Lower lobe of right lung (tissue), 2 donors: ENCODE measurements around the gene RANBP10. TPM values are rescaled to one million over a fixed set of nuclear protein-coding genes. Genes with fewer than 3 reads are reported as not detected.

ENCODE experiments used
- ATAC-seq, 2 donors: fragments of 200-7000 bp; cut with Tn5 transposase; one replicate each; pipeline ENCODE4 v1.9.1; 2020 to 2022; ENCODE audit warnings: mild to moderate bottlenecking in 2 of 2, moderate library complexity in 2 of 2
- DNase-seq: peaks from one replicate; pipeline ENCODE4 v3.0.0-alpha.2; 2020
- H3K27ac ChIP-seq: fragments of 200-600 bp; one replicate; pipeline ENCODE4 v1.8.0; 2022
- H3K27me3 ChIP-seq: fragments of 200-600 bp; one replicate; pipeline ENCODE4 v1.8.0; 2022; ENCODE audit warnings: low read depth
- H3K36me3 ChIP-seq: fragments of 200-600 bp; one replicate; pipeline ENCODE4 v1.8.0; 2022; ENCODE audit warnings: mild to moderate bottlenecking
- H3K4me1 ChIP-seq: fragments of 200-600 bp; one replicate; pipeline ENCODE4 v1.8.0; 2022
- H3K4me3 ChIP-seq: fragments of 200-600 bp; one replicate; pipeline ENCODE4 v1.8.0; 2022; ENCODE audit warnings: mild to moderate bottlenecking
- H3K9me3 ChIP-seq: fragments of 200-600 bp; one replicate; pipeline ENCODE4 v1.8.0; 2022
- CTCF ChIP-seq: fragments of 200-600 bp; IDR thresholded peaks from one replicate; pipeline ENCODE4 v1.8.0; 2022; ENCODE audit warnings: antibody characterized with exemption, mild to moderate bottlenecking
- intact Hi-C: fragments of 100-400 bp; cut with DNase I; formaldehyde crosslinking; loops from one replicate; pipeline ENCODE4 v1.11.0; 2022
- total RNA-seq: library from RNA; stranded (reverse); fragmentation: NEBNext Ultra II Directional; extraction: Animal tissue kit (Norgen Biotek cat#: 25700); gene quantifications from one replicate; pipeline ENCODE4 v1.2.1, GENCODE V29; 2021
- donor health status: DM: no; HTN: yes; CAD: no; lungs with severe emphysema.

RANBP10 gene
- total RNA-seq, 1 donor from 2014 or later: 21.7 TPM

GRCh38 chr16:67719048-67719777 lies 87.1 kb downstream of the RANBP10 start, which contains the start of gene GFOD2:
GFOD2 (minus strand) TSS chr16:67719316; CDS start chr16:67685715, 33,601 bp downstream.
- TF ChIP-seq CTCF: no peak
- Histone ChIP-seq H3K36me3 (peaks cover 10% of the 10 kb centered on the region), H3K4me3 (peak within 1 kb of the TSS; percentile 96), H3K27ac (peak within 1 kb of the TSS; percentile 86), H3K27me3 (no peaks in the 10 kb centered on the region), H3K4me1 (peaks cover 20% of the 10 kb centered on the region), H3K9me3 (no peaks in the 10 kb centered on the region)
- DNase-seq (peak; percentile 96), ATAC-seq (peak; percentile 99)
- intact Hi-C loops: no loop called here

GRCh38 chr16:67718668-67719047 lies 87.7 kb downstream of the RANBP10 start:
- no peaks in the 10 kb centered on the region for H3K9me3 ChIP-seq
- H3K4me1 ChIP-seq: peaks cover 20% of the 10 kb centered on the region
- intact Hi-C loops: no loop called here
- H3K36me3 ChIP-seq: peaks cover 8% of the 10 kb centered on the region
- DNase-seq: no peak
- H3K27ac ChIP-seq: peak overlapping the region; percentile 86
- peak; percentile 5 to 11 for ATAC-seq
- no peak for TF ChIP-seq CTCF
- H3K27me3 ChIP-seq: no peaks in the 10 kb centered on the region
- H3K4me3 ChIP-seq: peak overlapping the region; percentile 96

- TF ChIP-seq CTCF: no peak
- Histone ChIP-seq H3K27ac (no peak overlapping the region), H3K9me3 (no peaks in the 10 kb centered on the region), H3K4me1 (peaks cover 20% of the 10 kb centered on the region), H3K36me3 (no peaks in the 10 kb centered on the region), H3K27me3 (no peaks in the 10 kb centered on the region), H3K4me3 (no peak overlapping the region)
- intact Hi-C loops: no loop called here
- ATAC-seq (no peak), DNase-seq (no peak)
Observed at GRCh38 chr16:67716097-67716496, 90.3 kb downstream of the RANBP10 start.

- no peak overlapping the region for H3K4me3 ChIP-seq
- H3K27ac ChIP-seq: no peak overlapping the region
- ATAC-seq: no peak
- no peaks in the 10 kb centered on the region for H3K9me3 ChIP-seq
- DNase-seq: no peak
- no peaks in the 10 kb centered on the region for H3K27me3 ChIP-seq
- H3K36me3 ChIP-seq: no peaks in the 10 kb centered on the region
- intact Hi-C loops: no loop called here
- TF ChIP-seq CTCF: no peak
- H3K4me1 ChIP-seq: peaks cover 12% of the 10 kb centered on the region
Observed at GRCh38 chr16:67714522-67714921, 91.8 kb downstream of the RANBP10 start.

GRCh38 chr16:67713647-67714273 lies 92.6 kb downstream of the RANBP10 start:
- DNase-seq: no peak
- no peak overlapping the region for H3K4me3 ChIP-seq
- H3K4me1 ChIP-seq: peaks cover 12% of the 10 kb centered on the region
- H3K9me3 ChIP-seq: no peaks in the 10 kb centered on the region
- H3K27ac ChIP-seq: no peak overlapping the region
- intact Hi-C loops: no loop called here
- H3K27me3 ChIP-seq: no peaks in the 10 kb centered on the region
- no peak for TF ChIP-seq CTCF
- ATAC-seq: no peak
- no peaks in the 10 kb centered on the region for H3K36me3 ChIP-seq
